Cardiac septum (tissue), 1 donor: ENCODE results near the gene GLYR1. TPM values are rescaled to one million over a fixed set of nuclear protein-coding genes. Genes with fewer than 3 reads are reported as not detected.
"Not testable (repeated sequence)": the region's sequence is repeated elsewhere in the genome, so short reads cannot be mapped to it uniquely, and the experiment has no call there.

ENCODE experiments used
- DNase-seq: peaks from one replicate; pipeline ENCODE4 v3.0.0-alpha.2; 2020; ENCODE audit warnings: low spot score
- intact Hi-C: fragments of 100-400 bp; cut with DNase I; formaldehyde crosslinking; loops from one replicate; pipeline ENCODE4 v1.14.0; 2022
- long read RNA-seq: library from polyadenylated mRNA; unstranded; transcript quantifications from one replicate; pipeline ENCODE4 v2.0.0, GENCODE V29; 2021
- total RNA-seq: library from RNA; stranded (reverse); fragmentation: NEBNext Ultra II Directional; extraction: Animal tissue kit (Norgen Biotek cat#: 25700); gene quantifications from one replicate; pipeline ENCODE4 v1.2.1, GENCODE V29; 2021
- donor health status: DM: no; HTN: no; CAD: no.

The GLYR1 gene
- 64.9 TPM for total RNA-seq
- long read RNA-seq, transcript GLYR1-201 (16 exons, 3,772 nt), result major isoform, 12 of 73 reads
- long read RNA-seq, partial matches to known transcripts, result 10 of 73 reads
- long read RNA-seq, other reads (novel, unspliced or antisense), result 48 of 73 reads

- DNase-seq, result peak; percentile 100
- intact Hi-C loops, result loop anchor here (2.0 to 10.0 kb wide), 5 partner anchors 78 to 225 kb away; partner anchors contain the start of genes ALG1, ANKS3, DNAAF8 and MGRN1
Observed at GRCh38 chr16:4846901-4847773, at the start of gene GLYR1, which contains the start of gene UBN1. GLYR1 (minus strand) TSS chr16:4847288; CDS start chr16:4847265, 23 bp downstream. UBN1 (plus strand) TSS chr16:4847481; CDS start chr16:4852918, 5,437 bp downstream.

- DNase-seq, intact Hi-C loops: not testable (repeated sequence)
Observed at GRCh38 chr16:4896761-4897160, 49.7 kb upstream of the GLYR1 start.

GRCh38 chr16:4895366-4895765 is 48.3 kb upstream of the GLYR1 start:
- intact Hi-C loops, result no loop called here
- no peak for DNase-seq

- DNase-seq, result no peak
- intact Hi-C loops, result no loop called here
Observed at GRCh38 chr16:4894276-4895150, 47.4 kb upstream of the GLYR1 start.

GRCh38 chr16:4893103-4893862 is 46.2 kb upstream of the GLYR1 start:
- intact Hi-C loops, result no loop called here

DNA sequence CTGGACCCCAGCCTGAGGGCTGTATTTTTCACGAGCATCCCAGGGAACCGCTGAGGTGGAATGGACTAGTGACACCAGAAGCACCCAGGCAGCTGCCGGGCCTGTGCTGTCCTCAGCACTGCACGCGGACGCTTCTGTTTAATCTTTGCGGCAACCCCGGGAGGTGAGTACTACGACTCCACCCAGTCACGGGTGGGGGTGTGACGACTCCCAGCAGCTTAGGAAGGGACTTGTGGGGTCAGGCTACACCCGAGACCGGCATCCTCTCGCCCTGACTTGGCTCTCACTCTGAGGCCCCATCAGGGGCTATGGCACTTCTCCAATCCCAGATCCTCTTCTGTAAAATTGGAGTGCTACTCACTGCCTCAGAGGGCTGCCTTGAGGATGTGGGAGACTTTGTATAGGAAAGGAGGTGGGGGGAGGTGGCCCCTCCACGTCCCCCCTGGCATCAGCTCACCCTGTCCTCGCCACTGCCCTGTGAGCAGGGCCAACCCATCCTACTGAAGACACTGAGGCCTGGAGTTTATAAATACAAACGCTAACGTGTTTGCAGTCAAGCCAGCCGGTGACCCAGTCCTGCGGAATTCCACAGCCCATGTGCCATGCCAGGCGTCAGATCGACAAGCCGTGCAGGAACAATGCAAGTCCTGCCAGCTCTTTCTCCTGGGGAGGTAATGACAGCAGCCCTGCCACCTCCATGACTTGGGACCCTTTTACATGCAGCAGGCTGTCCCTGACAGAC is 45.4 kb upstream of the GLYR1 start:
- intact Hi-C loops, result no loop called here
- DNase-seq, result no peak

More at GRCh38 chr16:4893103-4893862, 46.2 kb upstream of the GLYR1 start:
- no peak for DNase-seq

DNA sequence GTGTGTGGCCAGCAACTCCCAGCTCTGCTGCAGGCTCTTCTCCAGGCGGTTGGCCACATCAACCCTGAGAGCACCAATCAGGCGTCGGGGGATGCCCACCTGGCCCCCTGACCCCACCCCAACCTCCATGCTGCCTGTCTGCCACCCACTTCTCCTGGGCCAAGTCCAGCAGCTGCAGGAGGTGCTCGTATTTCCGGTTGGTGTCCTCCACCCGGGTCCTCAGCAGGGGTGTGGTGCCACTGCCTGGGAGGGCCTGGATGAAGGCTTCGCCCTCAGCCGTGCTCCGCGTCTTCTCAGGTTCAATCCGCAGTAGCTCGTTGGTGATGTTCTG is 44.8 kb upstream of the GLYR1 start:
- intact Hi-C loops, result no loop called here

GRCh38 chr16:4891097-4891885 is 44.2 kb upstream of the GLYR1 start:
- no peak for DNase-seq

More for the DNA sequence above, 44.8 kb upstream of the GLYR1 start:
- no peak for DNase-seq

GRCh38 chr16:4890686-4891085 is 43.6 kb upstream of the GLYR1 start:
- intact Hi-C loops, result no loop called here
- DNase-seq, result no peak

More at GRCh38 chr16:4891097-4891885, 44.2 kb upstream of the GLYR1 start:
- intact Hi-C loops, result no loop called here

GRCh38 chr16:4890026-4890425 is 42.9 kb upstream of the GLYR1 start:
- intact Hi-C loops, result no loop called here
- DNase-seq, result no peak

DNA sequence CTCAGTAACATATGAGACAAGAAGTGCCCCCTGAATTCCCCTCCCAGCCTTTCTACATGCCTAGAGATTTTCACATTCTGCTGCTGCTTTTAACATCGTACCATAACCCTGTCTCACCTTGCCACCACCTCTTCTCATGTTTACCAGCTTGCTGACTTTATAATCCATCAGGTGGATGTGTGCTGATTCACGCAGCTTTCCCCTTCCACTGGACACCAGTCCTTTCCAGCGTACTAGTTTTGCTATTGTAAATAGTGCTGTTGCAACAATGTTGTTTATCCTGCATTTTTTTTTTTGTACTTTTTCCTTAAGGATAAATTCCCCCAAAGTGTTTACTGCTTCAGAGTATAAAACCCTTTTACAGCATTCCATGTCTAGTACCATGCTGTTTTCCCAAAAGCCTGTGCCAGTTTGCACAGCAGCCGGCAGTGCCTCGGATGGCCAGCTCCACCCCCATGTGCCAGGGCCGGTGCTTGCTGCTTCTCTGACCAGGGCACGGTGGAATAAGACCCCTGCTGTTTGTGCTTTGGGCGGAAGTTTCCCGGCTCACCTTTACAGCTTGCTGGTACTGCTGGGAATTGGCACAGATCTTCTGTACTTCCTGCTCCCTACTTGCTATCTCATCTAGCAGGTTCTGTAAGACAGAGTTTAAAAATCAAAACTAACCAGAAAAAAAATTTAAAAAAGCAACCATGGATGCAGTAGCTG is 41.5 kb upstream of the GLYR1 start:
- DNase-seq, result no peak
- intact Hi-C loops, result no loop called here

DNA sequence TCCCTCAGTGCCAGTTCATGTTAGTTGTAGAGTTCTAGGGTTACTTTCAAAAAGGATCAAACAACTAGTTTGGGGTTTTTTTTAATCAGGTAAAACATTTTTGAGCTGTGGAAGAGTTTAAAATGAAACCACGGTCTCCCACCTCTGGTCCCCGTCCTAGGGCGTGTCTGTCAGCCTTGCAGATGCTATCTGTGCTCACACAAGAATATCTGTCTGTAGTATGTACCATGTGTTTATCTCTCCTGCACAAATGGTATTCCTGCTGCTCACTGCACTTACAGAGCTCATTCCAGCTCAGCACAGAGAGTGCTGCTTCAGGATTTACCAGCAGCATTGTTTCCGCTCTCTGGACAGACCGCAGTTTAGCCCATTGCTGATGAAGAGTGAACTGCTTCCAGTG is 39.1 kb upstream of the GLYR1 start:
- DNase-seq, result no peak
- intact Hi-C loops, result no loop called here

- no peak for DNase-seq
- intact Hi-C loops, result no loop called here
Observed at GRCh38 chr16:4884972-4885874, 38.1 kb upstream of the GLYR1 start.

- intact Hi-C loops, result no loop called here
Observed at GRCh38 chr16:4884209-4884608, 37.1 kb upstream of the GLYR1 start.

GRCh38 chr16:4883501-4883900 is 36.4 kb upstream of the GLYR1 start:
- intact Hi-C loops, result no loop called here

More at GRCh38 chr16:4884209-4884608, 37.1 kb upstream of the GLYR1 start:
- no peak for DNase-seq

GRCh38 chr16:4882633-4883285 is 35.7 kb upstream of the GLYR1 start:
- intact Hi-C loops, result no loop called here
- no peak for DNase-seq

More at GRCh38 chr16:4883501-4883900, 36.4 kb upstream of the GLYR1 start:
- DNase-seq, result no peak
